Kidney (tissue), 14 donors: ENCODE results near the gene PCLO. TPM values are rescaled to one million over a fixed set of nuclear protein-coding genes. Genes with fewer than 3 reads are reported as not detected.
"Not testable (repeated sequence)": the region's sequence is repeated elsewhere in the genome, so short reads cannot be mapped to it uniquely, and the experiment has no call there.

Experiments
- DNase-seq, 5 donors: peaks; one replicate each; pipeline ENCODE4 v3.0.0-alpha.2; 2013 to 2020
- FAIRE-seq: peaks from 2 replicates; lab custom pipeline; 2012; peaks lifted over from hg19 to GRCh38; lab: Jason Lieb, UNC
- H3K27ac ChIP-seq, 2 donors: one replicate each; pipeline ENCODE4 v1.7.0; 2013; ENCODE audit warnings: low read depth in 2 of 2, low read length in 2 of 2, inconsistent platforms in 1 of 2
- H3K27me3 ChIP-seq: one replicate; pipeline ENCODE4 v1.7.1; 2013; ENCODE audit warnings: low read length, inconsistent platforms; ENCODE audit not compliant: control insufficient read depth, insufficient read depth
- H3K36me3 ChIP-seq, 3 donors: one replicate each; pipeline versions ENCODE4 v1.7.0 to v1.7.1; 2013; ENCODE audit warnings: low read length in 3 of 3, control low read depth in 1 of 3, inconsistent platforms in 1 of 3; ENCODE audit not compliant: insufficient read depth in 3 of 3, control insufficient read depth in 2 of 3
- H3K4me1 ChIP-seq, 3 donors: one replicate each; pipeline versions ENCODE4 v1.7.0 to v1.7.1; 2013; ENCODE audit warnings: low read length in 3 of 3, inconsistent platforms in 1 of 3, low read depth in 1 of 3; ENCODE audit not compliant: control insufficient read depth in 2 of 3, insufficient read depth in 2 of 3
- H3K4me3 ChIP-seq, 3 donors: one replicate each; pipeline versions ENCODE4 v1.7.0 to v1.8.1; 2013; ENCODE audit warnings: low read length in 3 of 3, control low read depth in 1 of 3, inconsistent platforms in 1 of 3
- H3K9ac ChIP-seq, 3 donors: one replicate each; pipeline versions ENCODE4 v1.7.0 to v1.7.1; 2013; ENCODE audit warnings: low read length in 3 of 3, control low read depth in 1 of 3, inconsistent platforms in 1 of 3
- H3K9me3 ChIP-seq, 3 donors: one replicate each; pipeline versions ENCODE4 v1.7.0 to v1.7.1; 2013; ENCODE audit warnings: low read length in 3 of 3, control low read depth in 1 of 3, inconsistent platforms in 1 of 3; ENCODE audit not compliant: control insufficient read depth in 2 of 3, insufficient read depth in 1 of 3
- intact Hi-C: fragments of 100-400 bp; cut with DNase I; formaldehyde crosslinking; loops from one replicate; pipeline ENCODE4 v1.11.1; 2022
- polyA plus RNA-seq: library from polyadenylated mRNA; stranded (reverse); fragments of 350-450 nt; fragmentation: Illumina TruSeq; extraction: RNeasy Lipid Tissue Mini Kit (QIAGEN cat#74804); gene quantifications from one replicate; pipeline ENCODE4 v1.2.3, GENCODE V29; 2014; ENCODE audit warnings: low read depth, low replicate concordance; ENCODE audit not compliant: insufficient read depth
- total RNA-seq: library from RNA; stranded (reverse); fragmentation: NEBNext Ultra II Directional; extraction: Animal tissue kit (Norgen Biotek cat#: 25700); gene quantifications from one replicate; pipeline ENCODE4 v1.2.1, GENCODE V29; 2021
- TF ChIP-seq, protein P1 (sequence below): IDR thresholded peaks from 3 replicates; pipeline ENCODE4 v1.5.1; 2012; ENCODE audit warnings: mild to moderate bottlenecking, moderate library complexity, borderline replicate concordance; ENCODE audit not compliant: insufficient read depth; ENCODE audit errors: extremely low read depth
- donor health status: control.
- donor health status: control.
- donor health status: control.
- donor health status: control.
- donor health status: control.
- donor health status: DM: yes; HTN: yes; CAD: no.
- donor health status: Normal renal cell carcinoma (clear cell type).

The PCLO gene
- total and polyA plus RNA-seq, 2 donors from 2014 or later, result 4.0 to 12.0 TPM

DNA sequence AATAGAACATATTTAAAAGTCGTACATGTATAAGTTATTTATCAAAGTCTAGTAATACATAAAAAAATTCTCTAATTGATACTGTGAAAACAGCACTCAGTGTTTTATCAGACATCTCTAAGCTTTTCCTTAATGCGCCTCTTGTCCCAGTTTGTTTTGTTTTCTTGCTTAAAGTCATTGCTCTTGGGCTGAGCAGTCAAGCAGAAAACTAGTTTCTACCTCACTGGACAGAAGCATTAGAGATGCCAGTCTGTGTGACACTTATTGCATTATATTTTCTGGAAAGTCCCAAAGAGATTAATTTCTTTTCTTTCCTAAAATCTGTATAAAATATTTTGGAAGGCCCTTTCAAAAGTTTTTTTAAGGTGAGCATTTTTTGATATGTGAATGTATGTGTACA is 236.2 kb downstream of the PCLO start:
- Histone ChIP-seq H3K36me3 (no peaks in the 10 kb centered on the region), H3K4me3 (no peak overlapping the region), H3K9me3 (no peaks in the 10 kb centered on the region), H3K9ac (no peak overlapping the region), H3K27ac (no peak overlapping the region), H3K4me1 (no peaks in the 10 kb centered on the region), H3K27me3 (no peaks in the 10 kb centered on the region)
- DNase-seq (peak in 3 of 5 donors; percentile 14 to 82 (median 73)), FAIRE-seq (peak; percentile 93)
- intact Hi-C loops, result no loop called here
- TF ChIP-seq, protein P1, sequence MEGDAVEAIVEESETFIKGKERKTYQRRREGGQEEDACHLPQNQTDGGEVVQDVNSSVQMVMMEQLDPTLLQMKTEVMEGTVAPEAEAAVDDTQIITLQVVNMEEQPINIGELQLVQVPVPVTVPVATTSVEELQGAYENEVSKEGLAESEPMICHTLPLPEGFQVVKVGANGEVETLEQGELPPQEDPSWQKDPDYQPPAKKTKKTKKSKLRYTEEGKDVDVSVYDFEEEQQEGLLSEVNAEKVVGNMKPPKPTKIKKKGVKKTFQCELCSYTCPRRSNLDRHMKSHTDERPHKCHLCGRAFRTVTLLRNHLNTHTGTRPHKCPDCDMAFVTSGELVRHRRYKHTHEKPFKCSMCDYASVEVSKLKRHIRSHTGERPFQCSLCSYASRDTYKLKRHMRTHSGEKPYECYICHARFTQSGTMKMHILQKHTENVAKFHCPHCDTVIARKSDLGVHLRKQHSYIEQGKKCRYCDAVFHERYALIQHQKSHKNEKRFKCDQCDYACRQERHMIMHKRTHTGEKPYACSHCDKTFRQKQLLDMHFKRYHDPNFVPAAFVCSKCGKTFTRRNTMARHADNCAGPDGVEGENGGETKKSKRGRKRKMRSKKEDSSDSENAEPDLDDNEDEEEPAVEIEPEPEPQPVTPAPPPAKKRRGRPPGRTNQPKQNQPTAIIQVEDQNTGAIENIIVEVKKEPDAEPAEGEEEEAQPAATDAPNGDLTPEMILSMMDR, result no peak

DNA sequence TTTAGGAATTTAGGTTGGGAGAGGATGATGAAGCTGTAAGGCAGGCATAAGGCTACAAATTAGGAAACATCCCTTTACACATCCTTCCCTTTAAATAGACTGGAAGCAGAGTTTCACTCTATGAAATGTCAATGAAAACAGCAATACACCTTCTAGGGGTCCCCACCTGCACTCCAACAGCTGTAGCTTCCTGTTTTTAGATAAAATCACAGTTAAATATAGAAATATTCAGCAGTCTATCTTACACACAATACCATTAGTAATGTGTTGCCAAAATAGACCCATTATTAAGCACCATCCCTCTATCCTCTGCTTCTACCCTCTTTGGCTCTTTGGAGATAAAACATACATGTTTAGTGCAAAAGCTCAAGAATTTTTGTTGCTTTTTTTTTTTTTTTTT is 237.4 kb downstream of the PCLO start:
- H3K9me3 ChIP-seq, result no peaks in the 10 kb centered on the region
- FAIRE-seq (no peak), DNase-seq (no peak)
- H3K27ac ChIP-seq, result no peak overlapping the region
- intact Hi-C loops, result no loop called here
- H3K27me3 ChIP-seq, result no peaks in the 10 kb centered on the region
- no peak overlapping the region for H3K4me3 ChIP-seq
- TF ChIP-seq, protein P1, result no peak
- H3K9ac ChIP-seq, result no peak overlapping the region
- no peaks in the 10 kb centered on the region for H3K4me1 ChIP-seq
- no peaks in the 10 kb centered on the region for H3K36me3 ChIP-seq

DNA sequence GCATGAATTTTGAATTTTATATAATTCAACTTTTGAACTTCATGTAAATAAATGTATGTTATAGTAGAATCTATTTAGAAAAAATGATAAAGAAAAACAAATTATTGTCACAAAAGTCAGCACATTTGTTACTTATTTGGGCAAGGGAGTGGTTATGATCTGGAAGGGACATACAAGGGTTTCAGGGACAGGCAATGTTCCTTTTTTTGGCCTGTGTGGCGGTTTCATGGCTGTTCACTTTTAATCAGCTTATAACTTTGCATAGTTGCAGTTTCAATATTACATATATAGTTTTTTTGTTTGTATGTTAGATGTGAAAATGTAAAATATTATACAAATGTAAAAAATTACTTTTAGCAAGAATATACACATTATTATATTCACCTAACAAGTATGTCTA is 256.2 kb downstream of the PCLO start:
- Histone ChIP-seq H3K4me1 (no peaks in the 10 kb centered on the region), H3K27ac (no peak overlapping the region), H3K9ac (no peak overlapping the region), H3K4me3 (no peak overlapping the region), H3K9me3 (no peaks in the 10 kb centered on the region), H3K36me3 (no peaks in the 10 kb centered on the region), H3K27me3 (no peaks in the 10 kb centered on the region)
- TF ChIP-seq, protein P1, result no peak
- intact Hi-C loops, result no loop called here
- no peak for FAIRE-seq
- DNase-seq, result no peak

DNA sequence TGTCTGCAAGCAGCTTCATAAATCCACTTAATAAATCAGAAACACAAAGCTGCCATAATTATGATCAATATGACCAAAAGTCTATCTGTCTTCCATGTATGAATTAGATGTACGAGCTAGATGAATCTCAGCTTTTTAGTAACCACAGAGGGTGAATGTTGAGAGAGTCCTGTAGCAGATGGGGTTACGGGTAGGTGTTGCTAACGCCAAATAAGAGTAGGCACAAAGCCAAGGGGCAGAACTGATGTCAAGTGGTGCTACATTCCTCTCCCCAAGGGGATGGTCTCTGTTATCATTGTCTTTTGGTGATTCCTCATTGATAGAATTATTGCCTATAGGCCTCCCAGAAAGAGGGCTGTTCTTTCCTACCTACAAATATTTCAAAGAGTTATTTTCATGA is 257.8 kb downstream of the PCLO start:
- FAIRE-seq, result no peak
- intact Hi-C loops, result no loop called here
- no peaks in the 10 kb centered on the region for H3K4me1 ChIP-seq

DNA sequence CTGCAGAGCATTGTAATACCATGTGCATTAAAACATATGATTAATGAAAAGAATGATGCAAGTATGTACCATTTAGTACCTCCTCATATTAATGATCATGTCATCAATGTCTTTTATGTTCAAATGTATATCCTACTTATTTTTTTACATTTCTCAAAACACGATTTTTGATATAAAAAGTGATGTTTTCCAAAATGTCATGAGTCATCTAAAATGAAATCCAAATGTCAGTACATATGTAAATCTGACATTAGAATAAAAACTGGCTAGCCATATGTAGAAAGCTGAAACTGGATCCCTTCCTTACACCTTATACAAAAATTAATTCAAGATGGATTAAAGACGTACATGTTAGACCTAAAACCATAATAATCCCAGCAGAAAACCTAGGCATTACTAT is 261.6 kb downstream of the PCLO start:
- DNase-seq, H3K27me3 ChIP-seq, H3K4me3 ChIP-seq, H3K4me1 ChIP-seq, H3K9ac ChIP-seq, FAIRE-seq, H3K27ac ChIP-seq, intact Hi-C loops, H3K36me3 ChIP-seq, H3K9me3 ChIP-seq: not testable (repeated sequence)

More for the DNA sequence above, 257.8 kb downstream of the PCLO start:
- Histone ChIP-seq H3K9ac (no peak overlapping the region), H3K4me3 (no peak overlapping the region), H3K36me3 (no peaks in the 10 kb centered on the region), H3K9me3 (no peaks in the 10 kb centered on the region), H3K27me3 (no peaks in the 10 kb centered on the region), H3K27ac (no peak overlapping the region)
- TF ChIP-seq, protein P1, result no peak
- no peak for DNase-seq
